ENCODE measurements around the gene DIP2C.
"Not testable (repeated sequence)": the region's sequence is repeated elsewhere in the genome, so short reads cannot be mapped to it uniquely, and the experiment has no call there.

Gene DIP2C

GRCh38 chr10:338171-339037 lies 351.1 kb downstream of the DIP2C start:
- DNase-seq: no peak

- DNase-seq: no peak
Observed at GRCh38 chr10:336247-336646, 353.2 kb downstream of the DIP2C start.

GRCh38 chr10:335151-335800 lies 354.2 kb downstream of the DIP2C start:
- no peak for DNase-seq

- no peak for DNase-seq
Observed at GRCh38 chr10:331186-331585, 358.3 kb downstream of the DIP2C start.

- peak; percentile 26 to 27 for DNase-seq
Observed at GRCh38 chr10:329361-330099, 359.9 kb downstream of the DIP2C start.

- no peak for DNase-seq
Observed at GRCh38 chr10:327889-328852, 361.3 kb downstream of the DIP2C start.

- DNase-seq: no peak
Observed at GRCh38 chr10:326894-327635, 362.4 kb downstream of the DIP2C start.

GRCh38 chr10:326350-326749 lies 363.1 kb downstream of the DIP2C start:
- no peak for DNase-seq

- no peak for DNase-seq
Observed at GRCh38 chr10:325282-325681, 364.2 kb downstream of the DIP2C start.

- DNase-seq: no peak
Observed at GRCh38 chr10:324593-324992, 364.9 kb downstream of the DIP2C start.

GRCh38 chr10:323651-324293 lies 365.7 kb downstream of the DIP2C start:
- peak; percentile 42 to 49 for DNase-seq

GRCh38 chr10:323046-323445 lies 366.4 kb downstream of the DIP2C start:
- DNase-seq: not testable (repeated sequence)

- no peak for DNase-seq
Observed at GRCh38 chr10:320771-321170, 368.7 kb downstream of the DIP2C start.

- no peak for DNase-seq
Observed at GRCh38 chr10:317926-318325, 371.5 kb downstream of the DIP2C start.

GRCh38 chr10:317271-317769 lies 372.1 kb downstream of the DIP2C start:
- no peak for DNase-seq

GRCh38 chr10:316390-316789 lies 373.1 kb downstream of the DIP2C start:
- no peak for DNase-seq

GRCh38 chr10:314871-315270 lies 374.6 kb downstream of the DIP2C start:
- no peak for DNase-seq

- DNase-seq: no peak
Observed at GRCh38 chr10:314381-314780, 375.1 kb downstream of the DIP2C start.

- DNase-seq: no peak
Observed at GRCh38 chr10:311901-312665, 377.4 kb downstream of the DIP2C start.

- no peak for DNase-seq
Observed at GRCh38 chr10:310976-311639, 378.4 kb downstream of the DIP2C start.

Data from stimulated activated CD4-positive, alpha-beta T cell treated with anti-CD3 and anti-CD28 coated beads, Interleukin-2, amount 100 ng/mL, for 24 hours (primary cell).